Neuronal stem cell (in vitro differentiated cells): ENCODE data around the gene THEM4.
"Not testable (repeated sequence)": the region's sequence is repeated elsewhere in the genome, so short reads cannot be mapped to it uniquely, and the experiment has no call there.

Source experiments
- DNase-seq: peaks from one replicate; pipeline ENCODE4 v3.0.0-alpha.2; 2013; ENCODE audit warnings: low spot score
- H2AFZ ChIP-seq: one replicate; pipeline ENCODE4 v1.6.1; 2013; ENCODE audit warnings: mild to moderate bottlenecking, low read length, inconsistent platforms
- H2AK5ac ChIP-seq: 2 replicates; pipeline ENCODE4 v1.6.1; 2013; ENCODE audit warnings: low read depth, mild to moderate bottlenecking, inconsistent platforms, low read length, moderate library complexity, mixed read lengths
- H2BK120ac ChIP-seq: 2 replicates; pipeline ENCODE4 v1.6.1; 2013; ENCODE audit warnings: low read depth, mild to moderate bottlenecking, inconsistent platforms, low read length, moderate library complexity, mixed read lengths
- H2BK12ac ChIP-seq: one replicate; pipeline ENCODE4 v1.6.1; 2013; ENCODE audit warnings: low read length, inconsistent platforms
- H2BK15ac ChIP-seq: 2 replicates; pipeline ENCODE4 v1.6.1; 2013; ENCODE audit warnings: mild to moderate bottlenecking, low read length, inconsistent platforms, mixed read lengths
- H2BK5ac ChIP-seq: one replicate; pipeline ENCODE4 v1.6.1; 2013; ENCODE audit warnings: inconsistent platforms, mild to moderate bottlenecking, low read length, moderate library complexity
- H3K14ac ChIP-seq: one replicate; pipeline ENCODE4 v1.6.1; 2013; ENCODE audit warnings: low read length, inconsistent platforms
- H3K18ac ChIP-seq: 2 replicates; pipeline ENCODE4 v1.6.1; 2013; ENCODE audit warnings: low read length, inconsistent platforms
- H3K23ac ChIP-seq: 2 replicates; pipeline ENCODE4 v1.6.1; 2013; ENCODE audit warnings: low read depth, mild to moderate bottlenecking, mixed read lengths, low read length, inconsistent platforms; ENCODE audit not compliant: poor library complexity
- H3K27ac ChIP-seq: replicated peaks from 3 replicates; pipeline ENCODE4 v1.5.1; 2013; ENCODE audit warnings: low read length, inconsistent platforms
- H3K27me3 ChIP-seq, 3 experiments: 2 replicates each; pipeline ENCODE4 v1.6.1; 2013; ENCODE audit warnings: low read length in 3 of 3, mild to moderate bottlenecking in 2 of 3, inconsistent platforms in 1 of 3, low read depth in 1 of 3, mixed read lengths in 1 of 3, moderate library complexity in 1 of 3; ENCODE audit not compliant: control insufficient read depth in 3 of 3, insufficient read depth in 3 of 3
- H3K36me3 ChIP-seq, 2 donors: replicated peaks in 1 of 2; 2 replicates each; pipeline ENCODE4 v1.6.1; 2013; ENCODE audit warnings: low read length in 2 of 2; ENCODE audit not compliant: control insufficient read depth in 2 of 2, insufficient read depth in 2 of 2
- H3K4ac ChIP-seq: 2 replicates; pipeline ENCODE4 v1.6.1; 2013; ENCODE audit warnings: inconsistent platforms, mild to moderate bottlenecking, low read length, moderate library complexity
- H3K4me1 ChIP-seq, 2 donors: 1 replicate in 1 of 2; 2 replicates in 1 of 2; pipeline ENCODE4 v1.6.1; 2013; ENCODE audit warnings: low read length in 2 of 2, low read depth in 1 of 2; ENCODE audit not compliant: control insufficient read depth in 2 of 2, insufficient read depth in 1 of 2
- H3K4me2 ChIP-seq: one replicate; pipeline ENCODE4 v1.6.1; 2013; ENCODE audit warnings: mild to moderate bottlenecking, low read length, inconsistent platforms; ENCODE audit not compliant: insufficient read depth, poor library complexity, severe bottlenecking
- H3K4me3 ChIP-seq, 2 donors: 2 replicates each; pipeline ENCODE4 v1.5.1; 2013; ENCODE audit warnings: low read length in 2 of 2, mild to moderate bottlenecking in 2 of 2, inconsistent platforms in 1 of 2, moderate library complexity in 1 of 2
- H3K79me1 ChIP-seq: one replicate; pipeline ENCODE4 v1.6.1; 2013; ENCODE audit warnings: low read depth, mild to moderate bottlenecking, inconsistent platforms, low read length, moderate library complexity
- H3K9ac ChIP-seq: one replicate; pipeline ENCODE4 v1.6.1; 2013; ENCODE audit warnings: mild to moderate bottlenecking, low read depth, low read length, inconsistent platforms; ENCODE audit not compliant: poor library complexity
- H3K9me3 ChIP-seq, 2 donors: replicated peaks in 1 of 2; 2 replicates each; pipeline versions ENCODE3 to v1.6.1; 2013; ENCODE audit warnings: low read length in 2 of 2, mild to moderate bottlenecking in 2 of 2, inconsistent platforms in 1 of 2, low read depth in 1 of 2, mixed read lengths in 1 of 2, moderate library complexity in 1 of 2; ENCODE audit not compliant: control insufficient read depth in 2 of 2, insufficient read depth in 1 of 2
- H4K8ac ChIP-seq: one replicate; pipeline ENCODE4 v1.6.1; 2013; ENCODE audit warnings: low read depth, mild to moderate bottlenecking, inconsistent platforms, low read length, moderate library complexity
- H4K91ac ChIP-seq: one replicate; pipeline ENCODE4 v1.6.1; 2013; ENCODE audit warnings: low read length, low read depth, mild to moderate bottlenecking, inconsistent platforms; ENCODE audit not compliant: poor library complexity
- WGBS, 2 donors: extraction: QIAGEN DNeasy Blood & Tissue Kit; methylation state at CpG; one replicate each; pipeline ENCODE4 v1.1.7; 2013; ENCODE audit warnings: missing lambda C conversion rate in 2 of 2, mixed read lengths in 1 of 2; ENCODE audit not compliant: insufficient read length in 2 of 2, insufficient replicate concordance in 1 of 2; ENCODE audit errors: extremely low coverage in 2 of 2; 5-methylcytosine and 5-hydroxymethylcytosine counted together

Gene THEM4

GRCh38 chr1:151875419-151876097 is 33.8 kb downstream of the THEM4 start:
- H3K4me3 ChIP-seq = no peak overlapping the region
- H4K8ac ChIP-seq = no peak overlapping the region
- no peak overlapping the region for H2BK120ac ChIP-seq
- H3K4me1 ChIP-seq = peaks cover 0 to 5% of the 10 kb centered on the region in 2 donors
- H2AK5ac ChIP-seq = no peak overlapping the region
- no peaks in the 10 kb centered on the region for H3K27me3 ChIP-seq
- WGBS, 2 donors = no CpG with 5 or more reads among the region's 1 CpG
- no peak overlapping the region for H2AFZ ChIP-seq
- no peak overlapping the region for H3K4me2 ChIP-seq
- no peak overlapping the region for H3K23ac ChIP-seq
- H3K14ac ChIP-seq = no peak overlapping the region
- no peaks in the 10 kb centered on the region for H3K79me1 ChIP-seq
- H3K9me3 ChIP-seq = no peaks in the 10 kb centered on the region
- no peak overlapping the region for H4K91ac ChIP-seq
- no peak overlapping the region for H3K9ac ChIP-seq
- no peak overlapping the region for H2BK12ac ChIP-seq
- H2BK15ac ChIP-seq = no peak overlapping the region
- H2BK5ac ChIP-seq = no peak overlapping the region
- peaks cover 0 to 20% of the 10 kb centered on the region in 2 donors for H3K36me3 ChIP-seq
- H3K4ac ChIP-seq = no peak overlapping the region
- DNase-seq = no peak
- H3K18ac ChIP-seq = no peak overlapping the region
- H3K27ac ChIP-seq = no peak overlapping the region

DNA sequence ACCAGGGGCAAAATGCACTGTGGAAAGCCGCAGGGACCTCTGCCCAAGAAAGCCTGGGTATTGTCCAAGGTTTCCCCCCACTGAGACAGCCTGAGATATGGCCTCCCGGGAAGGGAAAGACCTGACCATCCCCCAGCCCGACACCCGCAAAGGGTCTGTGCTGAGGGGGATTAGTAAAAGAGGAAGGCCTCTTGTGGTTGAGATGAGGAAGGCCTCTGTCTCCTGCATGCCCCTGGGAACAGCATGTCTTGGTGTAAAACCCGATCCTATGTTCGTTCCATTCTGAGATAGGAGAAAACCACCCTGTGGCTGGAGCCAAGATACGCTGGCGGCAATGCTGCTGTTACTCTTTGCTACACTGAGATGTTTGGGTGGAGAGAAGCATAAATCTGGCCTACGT is 36.5 kb downstream of the THEM4 start:
- H3K27me3 ChIP-seq, H2BK12ac ChIP-seq, H3K27ac ChIP-seq, H3K9ac ChIP-seq, H2AFZ ChIP-seq, H2BK120ac ChIP-seq, H3K4ac ChIP-seq, H3K4me2 ChIP-seq, H4K8ac ChIP-seq, H3K79me1 ChIP-seq, H4K91ac ChIP-seq, H2BK5ac ChIP-seq, H2BK15ac ChIP-seq, DNase-seq, H2AK5ac ChIP-seq, H3K14ac ChIP-seq, H3K23ac ChIP-seq, H3K9me3 ChIP-seq, H3K18ac ChIP-seq, H3K4me3 ChIP-seq, H3K4me1 ChIP-seq: not testable (repeated sequence)
- WGBS, 2 donors = no CpG with 5 or more reads among the region's 9 CpGs
- peaks cover 0 to 20% of the 10 kb centered on the region in 2 donors for H3K36me3 ChIP-seq

- H2BK12ac ChIP-seq = no peak overlapping the region
- H4K91ac ChIP-seq = no peak overlapping the region
- H4K8ac ChIP-seq = no peak overlapping the region
- H3K4ac ChIP-seq = no peak overlapping the region
- no peak overlapping the region for H2BK120ac ChIP-seq
- no peak for DNase-seq
- peaks cover 0 to 5% of the 10 kb centered on the region in 2 donors for H3K4me1 ChIP-seq
- H2AK5ac ChIP-seq = no peak overlapping the region
- H2AFZ ChIP-seq = no peak overlapping the region
- H3K36me3 ChIP-seq = peaks cover 0 to 18% of the 10 kb centered on the region in 2 donors
- no peak overlapping the region for H3K23ac ChIP-seq
- H2BK15ac ChIP-seq = no peak overlapping the region
- H3K79me1 ChIP-seq = no peaks in the 10 kb centered on the region
- no peak overlapping the region for H3K27ac ChIP-seq
- no peak overlapping the region for H3K9ac ChIP-seq
- WGBS, 2 donors = no CpG with 5 or more reads among the region's 5 CpGs
- no peak overlapping the region for H3K4me3 ChIP-seq
- H3K9me3 ChIP-seq = no peaks in the 10 kb centered on the region
- H3K4me2 ChIP-seq = no peak overlapping the region
- no peak overlapping the region for H3K14ac ChIP-seq
- H3K18ac ChIP-seq = no peak overlapping the region
- no peaks in the 10 kb centered on the region for H3K27me3 ChIP-seq
- H2BK5ac ChIP-seq = no peak overlapping the region
Observed at GRCh38 chr1:151871284-151872030, 37.9 kb downstream of the THEM4 start.

- H4K8ac ChIP-seq = no peak overlapping the region
- WGBS, 2 donors = no CpG with 5 or more reads among the region's 3 CpGs
Observed at GRCh38 chr1:151868486-151868885, 40.8 kb downstream of the THEM4 start.

More at GRCh38 chr1:151868486-151868885, 40.8 kb downstream of the THEM4 start:
- no peak overlapping the region for H2BK120ac ChIP-seq
- no peak overlapping the region for H2BK12ac ChIP-seq
- H3K23ac ChIP-seq = no peak overlapping the region
- no peak overlapping the region for H2AFZ ChIP-seq
- peaks cover 0 to 4% (median 2%) of the 10 kb centered on the region in 3 experiments for H3K27me3 ChIP-seq
- no peaks in the 10 kb centered on the region for H3K9me3 ChIP-seq
- no peak for DNase-seq
- no peak overlapping the region for H3K4ac ChIP-seq
- no peak overlapping the region for H2BK5ac ChIP-seq
- no peak overlapping the region for H3K27ac ChIP-seq
- H2AK5ac ChIP-seq = no peak overlapping the region
- H3K18ac ChIP-seq = no peak overlapping the region
- H3K4me2 ChIP-seq = no peak overlapping the region
- H3K36me3 ChIP-seq = peaks cover 0 to 2% of the 10 kb centered on the region in 2 donors
- no peak overlapping the region for H3K14ac ChIP-seq
- H3K79me1 ChIP-seq = peaks cover 2% of the 10 kb centered on the region
- peaks cover 0 to 5% of the 10 kb centered on the region in 2 donors for H3K4me1 ChIP-seq
- H4K91ac ChIP-seq = no peak overlapping the region
- H3K9ac ChIP-seq = no peak overlapping the region
- no peak overlapping the region for H2BK15ac ChIP-seq
- H3K4me3 ChIP-seq = no peak overlapping the region
